Measurements from ENCODE around the gene ASCC1. TPM values are rescaled to one million over a fixed set of nuclear protein-coding genes. Genes with fewer than 3 reads are reported as not detected.

The ASCC1 gene
- total RNA-seq, 1 donor from 2014 or later = 35.4 TPM

DNA sequence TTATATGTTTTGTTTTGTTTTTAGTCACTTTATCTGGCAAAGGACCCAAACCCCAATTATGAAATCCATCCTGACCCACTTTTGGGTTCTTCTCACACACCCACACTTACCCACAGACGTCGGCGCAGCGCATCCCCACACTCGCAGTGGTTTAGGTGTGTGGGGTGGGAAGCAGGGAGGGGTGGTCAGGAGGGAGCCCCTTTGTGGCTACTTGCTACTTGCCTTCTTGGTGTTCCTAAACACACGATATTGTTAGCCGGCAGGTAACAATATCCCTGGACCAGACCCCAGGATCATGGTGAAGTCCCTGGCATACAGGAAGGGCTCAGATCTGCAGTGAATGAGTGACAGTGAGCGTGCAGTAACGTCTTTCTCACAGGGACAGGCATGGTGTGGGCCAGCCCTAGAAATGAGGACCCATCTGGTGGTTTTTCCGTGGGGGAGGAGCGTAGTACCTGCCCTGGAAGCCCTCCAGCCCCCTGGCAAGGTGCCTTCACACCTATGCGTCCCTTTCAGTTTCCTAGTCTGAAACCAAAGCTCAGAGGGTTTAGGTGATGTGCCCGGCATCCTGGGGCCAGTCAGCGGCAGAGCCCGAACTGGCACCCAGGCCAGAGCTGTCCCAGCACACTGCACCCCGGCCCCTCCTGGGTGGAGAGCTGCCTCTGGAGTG lies 132.2 kb downstream of the ASCC1 start:
- intact Hi-C loops (cut with DNase I) = no loop called here
- DNase-seq (ENCODE audit: missing footprints) (peak; percentile 56), ATAC-seq (no peak)

DNA sequence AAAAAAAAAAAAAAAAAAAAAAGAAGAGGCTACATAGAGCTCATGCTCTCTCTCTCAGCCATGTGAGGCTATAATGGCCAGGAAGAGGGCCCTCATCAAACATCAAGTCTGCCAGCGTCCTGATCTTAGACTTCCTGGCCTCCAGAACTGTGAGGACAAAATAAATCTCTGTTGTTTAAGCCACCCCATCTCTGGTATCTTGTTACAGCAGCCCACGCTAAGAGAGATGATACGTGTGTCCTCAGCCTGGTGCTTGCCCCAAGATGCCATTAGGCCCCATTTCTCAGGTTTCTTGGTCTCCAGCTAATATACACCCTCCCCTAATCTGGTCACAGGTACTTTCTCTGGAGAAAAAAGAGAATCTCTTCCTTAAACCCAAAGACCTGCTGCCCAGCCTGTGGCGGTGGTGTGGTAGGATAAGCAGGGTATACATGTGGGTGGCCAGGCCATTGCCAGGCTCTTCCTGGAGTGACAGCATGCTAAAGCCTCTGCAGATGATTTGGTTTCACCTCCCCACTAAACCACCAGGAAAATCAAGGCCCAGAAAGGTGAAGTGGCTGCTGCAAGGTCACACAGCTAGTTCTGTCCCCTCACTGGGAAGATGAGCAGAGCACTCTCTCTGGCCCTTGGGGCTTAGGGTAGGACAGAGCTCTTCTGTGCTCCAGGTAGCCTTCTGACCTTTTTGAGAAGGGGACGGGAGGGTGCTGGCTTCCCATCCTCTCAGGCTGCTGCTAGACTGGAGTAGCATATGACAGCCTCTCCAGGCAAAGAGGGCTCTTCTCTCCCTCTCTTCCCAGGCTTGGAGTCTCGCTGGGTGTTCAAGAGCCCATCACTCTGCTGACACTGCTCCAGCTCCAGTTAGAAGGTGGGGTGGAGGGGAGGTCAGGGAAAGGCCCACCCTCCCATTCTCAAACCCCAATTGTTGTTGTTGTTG lies 133.0 kb downstream of the ASCC1 start:
- ATAC-seq = no peak
- intact Hi-C loops (cut with DNase I) = no loop called here
- peak; percentile 31 for DNase-seq (ENCODE audit: missing footprints)

DNA sequence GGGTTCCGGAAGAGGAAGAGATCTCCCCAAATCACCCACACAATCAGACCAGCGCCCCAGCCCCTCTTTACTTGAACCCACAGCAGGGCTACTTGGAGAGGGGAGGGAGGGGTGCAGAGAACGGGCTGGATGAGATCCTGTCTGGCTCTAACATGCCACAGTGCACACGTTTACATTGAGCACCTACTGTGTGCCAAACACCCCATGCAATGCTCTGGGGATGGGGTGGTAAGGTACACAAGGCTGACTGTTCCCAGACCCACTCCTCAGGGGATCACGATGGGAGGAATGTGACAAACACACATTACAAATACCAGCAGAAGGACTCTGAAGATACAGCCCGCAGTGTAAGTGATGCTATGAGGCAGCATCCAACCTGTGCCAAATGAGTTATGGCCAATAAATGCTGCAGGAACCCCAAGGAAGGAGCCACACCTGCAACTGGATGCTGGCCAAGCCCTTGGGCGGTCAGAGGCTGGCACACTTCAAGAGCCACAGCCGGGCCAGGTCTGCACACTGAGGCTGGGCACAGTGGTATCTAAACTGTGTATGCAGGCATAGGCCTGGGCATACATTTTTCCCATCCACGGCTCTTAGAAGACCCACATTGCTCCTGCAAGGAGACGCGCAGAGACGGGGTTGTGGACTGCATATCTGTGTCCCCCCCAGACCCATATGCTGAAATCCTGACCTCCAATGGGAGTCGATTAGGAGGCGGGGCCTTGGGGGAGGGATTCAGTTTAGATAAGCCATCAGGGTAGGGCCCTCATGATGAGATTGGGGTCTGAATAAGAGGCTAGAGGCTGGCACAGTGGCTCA lies 134.1 kb downstream of the ASCC1 start:
- intact Hi-C loops (cut with DNase I) = no loop called here
- ATAC-seq = no peak
- DNase-seq (ENCODE audit: missing footprints) = no peak

DNA sequence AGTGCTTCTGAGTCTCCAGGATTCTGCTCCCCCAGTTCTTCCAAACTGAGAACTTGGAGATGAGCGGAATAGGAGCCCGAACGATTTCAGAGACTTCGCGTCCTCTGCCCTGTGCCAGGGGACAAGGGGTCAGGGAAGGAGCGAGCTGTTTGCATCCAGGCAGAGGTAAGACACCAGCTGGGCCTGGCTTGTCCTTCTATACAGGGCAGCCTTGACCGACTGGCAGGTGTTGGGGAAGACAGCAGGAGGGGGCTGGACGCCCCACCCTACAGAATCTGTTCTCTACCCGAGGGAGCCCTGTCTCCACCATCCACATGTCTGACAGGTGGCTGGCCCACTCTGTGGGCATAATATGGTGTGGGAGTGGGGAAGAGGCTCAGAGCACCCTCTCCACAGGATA lies 134.9 kb downstream of the ASCC1 start:
- intact Hi-C loops (cut with DNase I) = no loop called here
- ATAC-seq (no peak), DNase-seq (ENCODE audit: missing footprints) (no peak)

DNA sequence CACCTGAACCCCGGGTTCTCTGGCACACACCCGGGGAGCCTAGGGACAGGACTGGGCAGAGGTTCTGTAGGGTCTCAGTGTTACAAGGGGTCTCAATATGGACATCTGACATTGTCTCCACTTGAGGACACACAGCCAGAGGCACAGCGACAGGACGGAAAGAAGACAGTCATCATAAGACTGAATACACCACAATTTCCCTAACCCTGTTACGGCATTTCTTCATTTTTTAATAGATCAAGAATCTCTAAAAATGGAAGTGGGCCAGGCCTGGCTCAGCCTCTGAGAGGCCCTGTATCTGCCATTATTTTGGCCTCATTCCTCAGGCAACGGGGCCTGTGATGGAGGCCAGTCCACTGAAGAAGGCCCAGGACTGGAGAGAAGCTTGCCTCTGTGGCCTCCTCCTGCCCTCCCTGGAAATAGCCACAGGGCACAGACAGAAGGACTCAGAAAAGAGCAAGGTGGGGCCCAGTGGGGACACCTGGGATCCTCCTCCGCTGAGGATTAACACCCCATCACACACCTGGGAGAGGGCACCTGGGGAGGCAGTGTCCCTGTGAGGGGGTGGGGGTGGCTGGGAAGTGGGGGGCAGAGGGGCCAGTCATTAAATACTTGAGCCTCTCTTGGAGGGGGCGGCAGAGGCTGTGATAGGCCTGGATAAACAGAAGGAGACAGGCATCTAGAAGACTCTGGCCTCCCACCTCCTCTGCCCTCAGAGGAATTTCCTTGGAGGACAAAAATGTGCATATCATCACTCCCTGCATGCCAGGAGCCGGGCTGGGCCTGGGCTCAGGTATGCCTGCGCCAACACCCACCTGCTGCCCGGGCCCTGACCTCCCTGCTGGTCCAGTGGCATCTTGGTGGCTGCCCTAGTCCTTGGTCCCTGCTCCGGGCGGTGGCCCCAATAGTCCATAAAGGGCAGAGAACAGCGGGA lies 135.8 kb downstream of the ASCC1 start:
- DNase-seq (ENCODE audit: missing footprints) (peak; percentile 56), ATAC-seq (no peak)
- intact Hi-C loops (cut with DNase I) = no loop called here

DNA sequence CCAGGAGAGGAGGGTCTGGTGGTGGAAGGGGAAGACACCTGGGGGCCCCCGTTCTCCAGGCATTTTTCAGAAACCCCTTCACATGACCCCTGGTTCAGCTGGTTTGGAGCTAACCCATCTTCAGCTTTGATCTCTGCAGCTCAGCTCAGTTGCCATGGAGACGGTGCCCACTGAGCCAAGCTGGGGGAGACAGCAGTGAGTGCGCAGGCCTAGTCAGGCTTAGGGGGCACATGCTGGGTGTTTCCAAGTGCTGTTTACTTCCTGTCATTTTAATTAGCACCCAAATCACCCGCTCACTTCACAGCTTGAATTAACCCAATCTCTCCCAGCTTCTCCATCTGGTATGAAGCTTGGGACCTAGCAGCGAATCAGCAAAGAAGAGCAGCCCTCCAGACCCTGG lies 136.7 kb downstream of the ASCC1 start:
- DNase-seq (ENCODE audit: missing footprints) (no peak), ATAC-seq (no peak)
- intact Hi-C loops (cut with DNase I) = no loop called here

DNA sequence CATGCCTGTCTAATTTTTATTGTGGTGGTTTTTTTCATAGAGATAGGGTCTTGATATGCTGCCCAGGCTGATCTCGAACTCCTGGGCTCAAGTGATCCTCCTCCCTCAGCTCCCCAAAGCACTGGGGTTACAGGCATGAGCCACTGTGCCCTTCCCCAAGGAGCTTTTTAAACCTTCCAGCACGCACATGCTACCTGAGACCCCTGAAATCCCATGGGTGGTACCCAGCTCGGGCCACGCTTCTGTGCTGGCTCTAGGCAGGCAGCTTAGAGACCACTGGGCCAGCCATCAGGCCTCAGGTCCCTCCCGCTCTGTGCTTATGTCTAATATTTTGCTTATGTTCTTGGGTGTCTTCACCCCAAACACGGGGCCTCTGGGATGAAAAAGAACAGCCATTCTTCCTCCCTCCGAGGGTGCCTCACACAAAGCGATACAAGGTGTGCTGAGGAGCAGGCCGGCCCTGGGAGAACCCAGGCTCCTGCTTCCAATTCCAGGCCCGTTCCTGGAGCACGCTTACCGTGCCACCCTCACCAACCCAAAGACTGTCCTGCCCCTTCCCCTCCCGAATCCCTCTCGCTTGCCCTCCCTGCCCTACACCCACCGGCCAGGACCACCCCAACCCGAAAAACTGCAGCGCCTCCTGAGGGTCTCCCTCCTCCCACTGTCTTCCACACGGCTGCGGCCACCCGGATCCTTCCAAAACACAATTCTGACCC lies 138.6 kb downstream of the ASCC1 start:
- intact Hi-C loops (cut with DNase I) = no loop called here
- DNase-seq (ENCODE audit: missing footprints) = no peak

DNA sequence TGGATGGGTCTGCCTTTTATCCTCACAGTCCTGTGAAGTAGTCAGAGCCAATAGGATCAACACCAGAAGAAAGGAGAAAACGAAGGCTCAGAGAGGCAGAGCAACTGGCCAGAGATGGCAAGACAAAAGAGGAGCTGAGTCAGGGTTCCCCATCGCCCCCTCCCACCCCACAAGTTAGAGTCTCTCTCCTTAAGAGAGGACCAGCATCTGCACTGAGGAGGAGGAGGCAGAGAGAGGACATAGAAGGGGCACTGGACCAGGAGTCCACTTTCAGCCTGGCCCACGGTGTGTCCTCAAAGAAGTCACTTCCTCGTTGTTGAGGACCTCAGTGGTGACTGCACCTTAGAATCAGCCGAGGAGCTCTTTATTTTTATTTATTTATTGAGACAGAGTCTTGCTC lies 139.3 kb downstream of the ASCC1 start:
- no peak for ATAC-seq

More for the DNA sequence above, 138.6 kb downstream of the ASCC1 start:
- no peak for ATAC-seq

DNA sequence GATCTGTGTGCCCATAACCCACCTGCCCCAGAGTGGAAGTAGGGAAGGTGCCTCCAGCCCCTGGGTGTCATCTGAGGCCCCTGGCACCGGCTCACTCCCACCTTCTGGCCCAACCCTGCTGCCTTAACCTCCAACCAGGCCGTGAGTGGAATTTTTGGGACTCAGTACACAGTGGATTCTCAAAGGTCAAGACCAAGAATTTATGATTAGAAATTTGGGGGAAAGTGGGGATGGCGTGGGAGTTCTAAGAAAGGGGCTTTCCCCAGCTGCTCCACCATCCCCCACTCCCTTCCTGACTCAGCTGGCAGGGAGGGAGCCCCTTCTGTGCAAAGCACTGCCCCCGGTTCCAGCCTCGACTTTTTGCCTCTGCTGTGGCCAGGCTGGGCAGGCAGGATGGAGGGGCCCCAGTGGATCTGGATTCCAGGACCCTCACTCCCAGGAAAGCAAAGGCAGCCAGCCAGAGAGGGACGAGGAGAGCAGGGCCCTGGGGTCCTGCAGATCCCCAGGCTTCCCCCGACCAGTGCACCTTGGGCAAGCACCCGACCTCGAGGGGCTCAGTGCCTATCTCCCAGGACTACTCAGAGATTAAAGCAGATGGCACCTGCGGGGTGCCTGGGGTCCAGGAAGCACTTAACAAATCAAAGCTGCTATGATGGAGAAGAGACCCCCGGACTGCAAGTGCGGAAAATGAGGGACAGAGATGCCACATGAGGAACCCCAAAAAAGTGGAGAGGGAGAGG lies 140.5 kb downstream of the ASCC1 start:
- DNase-seq (ENCODE audit: missing footprints) (no peak), ATAC-seq (no peak)
- intact Hi-C loops (cut with DNase I) = no loop called here

More for the DNA sequence above, 139.3 kb downstream of the ASCC1 start:
- no peak for DNase-seq (ENCODE audit: missing footprints)
- intact Hi-C loops (cut with DNase I) = no loop called here

DNA sequence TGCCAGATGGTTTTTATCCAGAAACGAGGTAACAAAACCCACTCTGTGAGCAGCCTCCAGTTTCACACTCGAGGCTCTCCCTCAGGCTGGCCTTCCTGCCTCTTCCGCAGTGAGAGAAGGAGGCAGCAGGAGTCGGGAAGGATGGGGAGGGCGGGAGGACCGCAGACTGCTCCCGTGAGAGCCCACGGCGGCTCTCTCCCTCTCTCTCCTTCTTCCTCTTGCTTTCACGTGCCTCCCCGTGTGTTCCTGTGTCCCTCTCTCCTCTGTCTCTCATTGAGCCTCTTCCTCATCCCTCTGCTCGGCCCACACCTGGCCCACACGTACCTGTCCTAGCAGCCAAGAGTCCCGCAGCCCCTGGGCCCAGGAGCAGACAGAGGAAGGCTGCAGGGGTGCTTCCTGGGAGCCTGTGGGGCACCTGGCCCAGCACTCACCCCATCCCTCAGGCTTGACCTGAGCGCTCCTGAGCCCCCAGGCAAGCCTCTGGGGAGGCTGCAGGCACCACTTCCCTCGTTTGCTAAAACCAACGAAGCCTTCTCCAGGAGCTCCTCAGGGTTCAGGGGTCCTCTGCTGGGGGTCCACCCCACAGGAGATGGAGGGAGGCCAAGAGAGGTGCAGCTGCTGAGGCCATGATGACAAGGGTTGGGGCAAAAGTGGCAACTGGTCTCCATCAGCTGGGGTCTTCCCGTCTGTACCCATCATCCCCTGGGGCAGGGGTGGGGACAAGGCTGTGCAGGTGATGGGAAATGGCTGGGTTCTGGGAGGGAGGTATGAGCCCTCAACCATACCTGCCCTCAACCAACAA lies 141.3 kb downstream of the ASCC1 start:
- intact Hi-C loops (cut with DNase I) = no loop called here
- ATAC-seq (no peak), DNase-seq (ENCODE audit: missing footprints) (peak; percentile 64)

DNA sequence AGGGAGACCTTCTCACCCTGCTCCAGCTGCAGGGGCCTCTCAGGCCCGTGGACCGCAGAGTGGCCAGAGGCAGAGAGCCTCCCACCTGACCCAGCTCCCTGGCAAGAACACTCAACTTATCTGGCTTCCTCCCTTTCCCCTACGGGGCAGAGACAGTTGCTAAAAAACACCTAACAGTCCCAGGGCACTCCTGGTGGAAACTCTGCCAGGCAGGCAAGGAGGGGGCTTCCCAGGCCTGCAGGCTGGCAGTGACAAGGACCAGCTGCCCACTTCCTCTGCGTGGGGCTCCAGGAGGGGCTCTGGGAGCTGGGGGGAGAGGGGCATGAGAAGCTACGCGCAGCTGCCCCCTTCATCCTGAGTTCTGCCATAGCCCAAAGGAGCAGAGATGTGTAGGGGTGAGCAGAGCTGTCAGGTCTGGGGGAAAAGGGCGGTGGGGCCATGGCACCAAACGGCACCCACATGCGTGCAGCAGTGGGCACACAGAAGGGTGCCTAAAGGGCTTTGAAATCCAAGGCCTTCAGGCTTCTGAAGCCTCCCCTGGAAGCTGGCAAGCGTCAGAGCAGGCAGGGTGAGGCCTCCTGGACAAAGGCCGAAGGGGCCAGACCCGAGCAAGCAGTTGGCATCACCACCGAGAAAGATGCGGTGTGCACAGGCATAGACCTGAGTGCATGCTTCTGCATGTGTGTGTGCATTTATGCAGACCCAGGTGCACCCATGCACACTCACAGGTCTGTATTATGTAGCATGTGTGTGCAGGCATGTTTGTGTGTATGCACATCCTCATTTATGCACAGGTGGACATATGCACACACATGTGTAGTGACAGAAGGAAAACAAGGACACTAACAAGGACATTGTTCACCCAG lies 142.1 kb downstream of the ASCC1 start:
- no peak for DNase-seq (ENCODE audit: missing footprints)
- peak; percentile 8 for ATAC-seq

DNA sequence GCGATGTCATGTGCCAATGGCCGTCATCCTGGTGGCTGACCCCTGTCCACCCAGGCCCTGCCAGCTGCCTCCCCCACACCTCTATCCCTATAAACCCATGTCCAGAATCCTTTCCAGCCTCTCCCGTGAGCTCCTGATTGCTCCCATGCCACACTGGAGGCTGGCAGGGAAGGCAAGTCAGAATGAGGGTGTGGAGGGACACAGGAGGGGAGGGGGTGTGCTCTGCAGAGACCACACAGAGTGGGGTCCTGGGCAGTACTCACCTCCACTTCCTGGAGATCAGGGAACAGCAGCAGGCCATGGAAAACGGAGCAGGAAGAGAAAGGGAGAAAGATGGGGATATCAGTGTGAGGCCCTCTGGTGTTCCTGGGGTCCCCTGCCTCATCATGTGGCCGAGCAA lies 143.4 kb downstream of the ASCC1 start:
- ATAC-seq (no peak), DNase-seq (ENCODE audit: missing footprints) (no peak)
- intact Hi-C loops (cut with DNase I) = no loop called here

More for the DNA sequence above, 142.1 kb downstream of the ASCC1 start:
- intact Hi-C loops (cut with DNase I) = no loop called here

DNA sequence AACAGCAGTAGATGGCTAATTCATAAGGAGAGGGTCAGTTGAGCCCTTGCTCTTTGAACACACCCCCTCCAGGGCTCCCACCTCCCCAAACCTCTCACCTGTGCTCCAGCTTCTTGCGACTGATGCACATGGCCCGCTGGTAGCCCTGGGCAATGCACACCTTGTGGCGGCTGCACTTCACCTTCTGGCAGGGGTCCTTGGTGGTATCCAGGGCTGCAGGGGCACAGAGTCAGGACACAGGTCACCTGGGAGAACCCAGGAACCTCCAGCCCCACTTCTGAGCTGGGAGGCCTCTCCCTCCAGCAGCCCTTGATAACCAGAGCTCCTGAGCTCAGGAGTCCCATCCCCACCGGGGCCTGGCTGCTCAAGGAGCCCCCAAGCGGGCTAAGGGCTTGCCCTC lies 144.0 kb downstream of the ASCC1 start:
- ATAC-seq (no peak), DNase-seq (ENCODE audit: missing footprints) (no peak)
- intact Hi-C loops (cut with DNase I) = no loop called here

DNA sequence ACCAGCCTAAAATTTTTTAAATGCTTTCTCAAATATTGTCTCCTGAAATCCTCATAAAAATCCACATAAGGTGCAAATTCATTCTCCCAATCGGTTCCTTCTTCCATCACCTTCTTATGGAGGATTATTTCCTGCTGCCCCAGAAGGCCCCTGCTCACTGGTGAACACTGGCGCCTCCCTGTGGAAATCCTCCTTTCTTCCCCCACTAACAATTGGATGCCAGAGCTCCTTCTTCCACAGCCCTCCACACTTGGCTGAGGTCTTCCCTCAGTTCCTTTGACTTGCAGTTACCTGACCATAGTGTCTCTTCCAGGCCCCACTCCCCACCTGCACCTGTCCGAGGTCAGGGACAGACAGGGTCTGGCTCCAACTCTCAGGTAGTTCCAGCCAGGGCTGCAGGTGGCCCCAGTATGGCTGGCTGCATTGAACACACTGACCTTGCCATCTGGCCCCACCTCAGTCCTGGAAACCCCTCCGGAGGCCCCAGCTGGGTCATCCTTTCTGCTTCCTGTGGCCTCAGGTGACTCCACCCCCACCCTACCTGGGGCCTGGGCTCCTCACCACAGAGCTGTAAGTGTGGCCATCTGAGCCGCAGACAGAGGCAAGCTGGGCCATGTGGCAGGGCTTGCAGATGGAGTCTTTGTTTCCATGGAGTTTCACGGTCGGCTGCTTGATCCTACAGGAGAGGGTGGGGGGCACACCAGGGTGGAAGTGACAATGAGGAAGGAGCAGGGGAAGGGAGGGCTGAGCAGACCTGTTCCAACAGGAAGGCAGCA lies 146.1 kb downstream of the ASCC1 start:
- intact Hi-C loops (cut with DNase I) = loop anchor here (5.0 kb wide), 1 partner anchor 37 kb away; no protein-coding TSS in a partner anchor
- DNase-seq (ENCODE audit: missing footprints) (no peak), ATAC-seq (no peak)

All from Right ventricle myocardium inferior (tissue), 1 donor.